Tibial artery (tissue), 4 donors: ENCODE data around the gene COL24A1.
"Not testable (repeated sequence)": the region's sequence is repeated elsewhere in the genome, so short reads cannot be mapped to it uniquely, and the experiment has no call there.

ENCODE experiments used
- DNase-seq, 2 donors: peaks; one replicate each; pipeline ENCODE4 v3.0.0-alpha.2; 2019
- H3K27ac ChIP-seq, 2 donors: fragments of 200-600 bp; sonication (generic) in 1 of 2; 1 replicate in 1 of 2; 2 replicates in 1 of 2; pipeline ENCODE4 v1.5.1; 2018 to 2019; ENCODE audit warnings: mild to moderate bottlenecking in 1 of 2
- H3K27me3 ChIP-seq, 2 donors: fragments of 200-600 bp; sonication (generic) in 1 of 2; one replicate each; pipeline versions ENCODE4 v1.5.1 to v1.6.0; 2016 to 2019
- H3K36me3 ChIP-seq, 3 donors: fragments of 200-600 bp; sonication (generic) in 2 of 3; one replicate each; pipeline ENCODE4 v1.5.1; 2016 to 2019; ENCODE audit warnings: mild to moderate bottlenecking in 2 of 3
- H3K4me1 ChIP-seq, 4 donors: fragments of 200-600 bp; sonication (generic) in 2 of 4; 1 replicate in 3 of 4; 2 replicates in 1 of 4; pipeline ENCODE4 v1.5.1; 2016 to 2019
- H3K4me3 ChIP-seq, 2 donors: fragments of 200-600 bp; sonication (generic) in 1 of 2; 1 replicate in 1 of 2; 2 replicates in 1 of 2; pipeline ENCODE4 v1.5.1; 2018 to 2019; ENCODE audit warnings: mild to moderate bottlenecking in 2 of 2
- H3K9me3 ChIP-seq, 3 donors: fragments of 200-600 bp; sonication (generic) in 1 of 3; one replicate each; pipeline ENCODE4 v1.5.1; 2016 to 2019
- CTCF ChIP-seq, 2 experiments: fragments of 200-600 bp in 1 of 2; fragments of 450-650 bp in 1 of 2; IDR thresholded peaks; one replicate each; pipeline ENCODE4 v1.5.1; 2017 to 2019; ENCODE audit warnings: antibody characterized with exemption in 2 of 2, mild to moderate bottlenecking in 1 of 2, moderate library complexity in 1 of 2
- intact Hi-C: fragments of 100-400 bp; cut with DNase I; formaldehyde crosslinking; loops from one replicate; pipeline ENCODE4 v1.15.0; 2023; ENCODE audit warnings: low total_unique reads

Gene COL24A1

DNA sequence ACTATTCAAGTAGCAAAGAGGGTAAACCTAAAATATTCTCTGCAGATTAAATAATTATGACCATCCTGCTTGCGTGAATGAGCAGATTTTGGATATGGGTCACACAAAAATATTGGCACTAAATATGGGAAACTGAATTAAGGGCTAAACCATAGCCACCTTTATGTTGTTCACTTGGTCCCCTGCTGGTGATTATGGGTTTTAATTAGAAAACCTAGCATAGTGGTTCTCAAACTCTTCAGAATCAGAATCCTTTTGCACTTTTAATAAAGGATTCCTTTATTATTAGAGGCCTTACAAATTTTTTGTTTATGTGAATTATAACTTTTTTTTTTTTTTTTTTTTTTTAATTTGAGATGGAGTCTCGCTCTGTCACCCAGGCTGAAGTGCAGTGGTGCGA, 409.8 kb downstream of the COL24A1 start:
- no peak for TF ChIP-seq CTCF (IDR thresholded peaks at IDR 0.05)
- no peaks in the 10 kb centered on the region for H3K36me3 ChIP-seq
- no peak overlapping the region for H3K4me3 ChIP-seq
- H3K27ac ChIP-seq, result no peak overlapping the region
- DNase-seq, result no peak
- no peaks in the 10 kb centered on the region for H3K27me3 ChIP-seq
- intact Hi-C loops, result no loop called here
- H3K9me3 ChIP-seq, result no peaks in the 10 kb centered on the region
- H3K4me1 ChIP-seq, result no peaks in the 10 kb centered on the region

- no peak for DNase-seq
- Histone ChIP-seq H3K9me3 (no peaks in the 10 kb centered on the region), H3K36me3 (no peaks in the 10 kb centered on the region), H3K4me1 (no peaks in the 10 kb centered on the region), H3K27me3 (no peaks in the 10 kb centered on the region), H3K27ac (no peak overlapping the region), H3K4me3 (no peak overlapping the region)
- intact Hi-C loops, result no loop called here
- no peak for TF ChIP-seq CTCF (IDR thresholded peaks at IDR 0.05)
These were observed 412.8 kb downstream of the COL24A1 start for GRCh38 chr1:85743814-85744213.

GRCh38 chr1:85734931-85735330, 421.6 kb downstream of the COL24A1 start:
- no peaks in the 10 kb centered on the region for H3K36me3 ChIP-seq
- H3K27ac ChIP-seq, result no peak overlapping the region
- H3K9me3 ChIP-seq, result no peaks in the 10 kb centered on the region
- no peak for DNase-seq
- intact Hi-C loops, result no loop called here
- H3K27me3 ChIP-seq, result no peaks in the 10 kb centered on the region
- H3K4me3 ChIP-seq, result no peak overlapping the region
- H3K4me1 ChIP-seq, result no peaks in the 10 kb centered on the region
- TF ChIP-seq CTCF (IDR thresholded peaks at IDR 0.05), result no peak

GRCh38 chr1:85718678-85719340, 437.8 kb downstream of the COL24A1 start:
- intact Hi-C loops, result no loop called here
- TF ChIP-seq CTCF (IDR thresholded peaks at IDR 0.05), result no peak
- DNase-seq, result no peak
- H3K36me3 ChIP-seq, result no peaks in the 10 kb centered on the region
- no peaks in the 10 kb centered on the region for H3K27me3 ChIP-seq
- peaks cover 0 to 3% (median 0%) of the 10 kb centered on the region in 3 donors for H3K9me3 ChIP-seq
- no peak overlapping the region for H3K27ac ChIP-seq
- H3K4me1 ChIP-seq, result no peaks in the 10 kb centered on the region
- no peak overlapping the region for H3K4me3 ChIP-seq

- H3K9me3 ChIP-seq, H3K4me1 ChIP-seq, DNase-seq, H3K27ac ChIP-seq, H3K27me3 ChIP-seq, H3K4me3 ChIP-seq, intact Hi-C loops, H3K36me3 ChIP-seq: not testable (repeated sequence)
These were observed 442.0 kb downstream of the COL24A1 start for GRCh38 chr1:85714418-85715114.

- H3K4me1 ChIP-seq, result peaks cover 0 to 25% (median 8%) of the 10 kb centered on the region in 4 donors
- H3K27me3 ChIP-seq, result no peaks in the 10 kb centered on the region
- no peak for DNase-seq
- H3K27ac ChIP-seq, result peak overlapping the region; percentile 85 to 88
- intact Hi-C loops, result loop anchor here (5.0 to 10.0 kb wide), 2 partner anchors 124 to 402 kb away; partner anchors contain the start of gene CCN1
- peaks cover 0 to 10% (median 9%) of the 10 kb centered on the region in 3 donors for H3K36me3 ChIP-seq
- no peak for TF ChIP-seq CTCF (IDR thresholded peaks at IDR 0.05)
- peak overlapping the region; percentile 64 to 65 for H3K4me3 ChIP-seq
- H3K9me3 ChIP-seq, result no peaks in the 10 kb centered on the region
These were observed 447.7 kb downstream of the COL24A1 start for GRCh38 chr1:85708829-85709227.
